GM19397 (cell line): Measurements from ENCODE around the gene SPDEF.

ENCODE experiments used
- ATAC-seq: cut with Tn5 transposase; IDR thresholded peaks from one replicate; pipeline ENCODE4 v1.9.1; 2021; ENCODE audit warnings: mild to moderate bottlenecking, moderate library complexity; ENCODE audit not compliant: unreplicated experiment

SPDEF gene

GRCh38 chr6:34547701-34548644, 8.2 kb downstream of the SPDEF start:
- no peak for ATAC-seq

DNA sequence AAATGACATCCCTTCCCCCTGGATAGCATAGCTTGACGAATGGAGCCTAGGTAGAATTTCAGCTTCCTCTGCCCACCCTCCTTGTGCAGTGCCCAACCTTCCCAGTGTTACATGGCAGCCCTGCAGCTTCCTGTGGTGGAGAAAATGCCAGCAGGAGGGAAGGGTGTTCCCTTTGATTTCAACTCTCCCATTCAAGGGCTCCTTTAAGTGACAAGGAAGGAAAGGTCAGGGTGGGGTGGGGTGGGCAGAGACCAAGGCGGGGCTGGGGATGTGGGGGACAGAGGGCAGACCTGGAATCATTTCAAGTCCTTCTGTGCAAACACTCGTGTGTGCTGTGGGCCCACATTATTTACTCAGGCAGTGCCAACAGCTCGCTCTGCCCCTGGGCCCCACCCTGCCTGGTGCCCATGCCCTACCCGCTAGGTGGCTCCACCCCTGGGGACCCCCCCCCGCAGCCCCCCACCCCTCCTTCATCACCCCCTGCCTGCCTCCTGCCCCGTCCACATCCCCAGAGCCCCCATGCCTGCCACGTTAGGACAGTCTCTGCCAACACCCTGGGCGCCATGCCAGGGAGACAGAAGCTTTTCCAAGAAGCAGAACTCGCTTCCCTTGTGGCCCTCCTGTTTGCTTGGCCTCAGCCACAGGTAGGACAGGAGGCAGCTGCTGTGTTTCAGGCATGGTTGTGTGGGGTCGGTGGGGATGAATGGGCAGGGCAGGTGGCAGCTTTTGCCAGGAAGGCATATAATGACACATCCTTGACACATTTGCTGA, 9.4 kb downstream of the SPDEF start:
- no peak for ATAC-seq

DNA sequence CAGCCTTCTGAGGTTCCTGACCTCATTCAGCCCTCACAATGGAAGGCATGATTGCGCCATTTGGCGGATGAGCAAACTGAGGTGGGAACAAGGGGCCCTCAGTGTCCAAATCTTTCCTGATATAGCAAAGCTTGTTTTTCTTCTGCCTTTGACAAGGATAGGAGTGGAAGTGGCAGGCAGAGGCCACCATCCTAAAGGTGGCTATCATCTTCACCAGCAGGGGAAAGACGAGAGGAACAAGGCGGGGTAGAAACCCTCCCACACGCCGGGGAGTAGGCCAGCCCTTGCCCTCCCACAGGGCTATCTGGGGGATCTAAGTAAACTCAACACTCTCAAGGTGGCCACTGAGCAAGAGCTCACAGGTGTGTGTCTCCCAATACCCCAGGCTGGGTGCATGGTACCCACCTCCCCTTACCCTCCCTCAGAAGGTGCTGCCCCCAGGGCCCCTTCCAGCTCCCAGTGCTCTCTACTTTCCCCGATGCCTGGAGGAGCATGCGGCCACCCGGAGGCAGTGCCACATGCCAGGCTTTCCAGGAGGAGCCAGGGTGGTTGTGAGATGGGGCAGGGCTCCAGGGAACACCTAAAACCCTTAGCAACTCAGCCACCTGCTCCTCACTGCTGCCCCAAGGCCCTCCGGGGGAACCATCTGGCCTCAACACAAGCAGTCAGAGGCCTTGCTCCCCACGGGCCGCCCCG, 11.2 kb downstream of the SPDEF start:
- no peak for ATAC-seq

- ATAC-seq: no peak
Observed at GRCh38 chr6:34544052-34544604, 12.0 kb downstream of the SPDEF start.

DNA sequence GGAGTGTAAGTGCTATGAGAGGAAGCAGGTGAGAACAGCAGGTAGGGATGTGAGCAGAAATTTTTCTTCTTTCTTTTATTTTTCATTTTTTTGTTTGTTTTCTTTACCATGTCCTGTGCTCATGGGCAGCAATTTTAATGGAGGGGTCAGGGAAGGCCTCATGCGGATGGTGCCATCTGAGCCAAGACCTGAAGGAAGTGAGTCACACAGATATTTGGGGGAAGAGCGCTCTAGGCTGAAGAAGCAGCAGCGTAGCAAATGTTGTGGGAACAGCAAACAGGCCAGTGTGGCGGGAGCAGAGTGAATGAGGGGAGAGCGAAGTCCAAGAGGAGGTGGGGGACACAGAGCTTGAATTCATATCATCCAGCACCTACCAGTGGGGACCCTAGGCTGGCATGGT, 12.7 kb downstream of the SPDEF start:
- ATAC-seq: no peak

DNA sequence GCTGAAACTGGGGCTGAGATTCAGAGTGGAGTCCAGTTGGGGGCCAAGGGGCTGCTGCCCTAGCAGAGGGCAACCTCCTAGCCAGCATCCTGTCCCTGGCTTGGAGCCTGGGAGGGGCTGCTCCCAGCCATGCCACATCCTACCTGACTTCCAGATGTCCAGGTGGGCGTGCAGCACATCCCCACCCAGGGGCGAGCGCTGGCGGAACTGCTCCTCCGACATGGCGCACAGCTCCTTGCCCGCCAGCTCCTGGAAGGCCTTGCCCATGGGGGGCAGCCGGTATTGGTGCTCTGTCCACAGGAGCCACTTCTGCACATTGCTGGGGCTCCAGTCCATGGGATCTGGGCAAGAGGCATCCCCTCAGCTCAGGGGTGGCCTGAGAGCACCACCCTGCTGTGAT, 15.3 kb downstream of the SPDEF start:
- ATAC-seq: no peak

DNA sequence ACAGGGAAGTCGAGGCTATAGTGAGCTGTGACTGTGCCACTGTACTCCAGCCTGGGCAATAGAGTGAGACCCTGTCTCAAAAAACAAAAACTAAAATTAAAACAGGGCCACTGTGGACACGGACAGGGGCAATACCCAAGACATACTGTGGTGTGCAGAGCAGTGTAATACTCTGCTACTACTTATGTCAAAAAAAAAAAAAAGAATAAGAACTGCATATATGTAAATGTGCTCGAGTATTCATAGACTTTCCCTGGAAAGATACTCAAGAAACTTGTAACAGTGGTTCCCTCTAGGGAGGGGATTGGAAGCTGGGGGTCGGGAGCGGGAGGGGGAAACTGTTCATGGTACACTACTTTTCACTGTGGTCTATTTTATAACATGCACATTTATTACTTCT, 15.9 kb downstream of the SPDEF start:
- ATAC-seq: no peak

DNA sequence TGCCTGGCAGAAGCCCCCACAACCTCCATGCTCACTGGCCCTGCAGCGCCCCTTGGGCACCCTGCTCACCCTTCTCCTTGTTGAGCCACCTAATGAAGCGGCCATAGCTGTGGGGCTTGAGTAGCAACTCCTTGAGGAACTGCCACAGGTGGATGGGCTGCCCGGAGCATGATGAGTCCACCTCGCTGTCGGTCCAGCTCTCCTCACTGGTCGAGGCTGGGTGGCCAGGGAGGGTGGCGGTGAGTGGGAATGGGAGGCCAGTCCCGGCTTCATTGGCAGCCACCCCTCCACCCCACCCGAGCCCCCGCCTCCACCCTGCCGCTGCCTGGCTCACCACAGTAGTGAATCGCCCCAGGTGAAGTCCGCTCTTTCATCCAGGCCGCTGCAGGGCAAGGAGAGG, 16.9 kb downstream of the SPDEF start:
- ATAC-seq: no peak

GRCh38 chr6:34538581-34538980, 17.5 kb downstream of the SPDEF start:
- no peak for ATAC-seq

DNA sequence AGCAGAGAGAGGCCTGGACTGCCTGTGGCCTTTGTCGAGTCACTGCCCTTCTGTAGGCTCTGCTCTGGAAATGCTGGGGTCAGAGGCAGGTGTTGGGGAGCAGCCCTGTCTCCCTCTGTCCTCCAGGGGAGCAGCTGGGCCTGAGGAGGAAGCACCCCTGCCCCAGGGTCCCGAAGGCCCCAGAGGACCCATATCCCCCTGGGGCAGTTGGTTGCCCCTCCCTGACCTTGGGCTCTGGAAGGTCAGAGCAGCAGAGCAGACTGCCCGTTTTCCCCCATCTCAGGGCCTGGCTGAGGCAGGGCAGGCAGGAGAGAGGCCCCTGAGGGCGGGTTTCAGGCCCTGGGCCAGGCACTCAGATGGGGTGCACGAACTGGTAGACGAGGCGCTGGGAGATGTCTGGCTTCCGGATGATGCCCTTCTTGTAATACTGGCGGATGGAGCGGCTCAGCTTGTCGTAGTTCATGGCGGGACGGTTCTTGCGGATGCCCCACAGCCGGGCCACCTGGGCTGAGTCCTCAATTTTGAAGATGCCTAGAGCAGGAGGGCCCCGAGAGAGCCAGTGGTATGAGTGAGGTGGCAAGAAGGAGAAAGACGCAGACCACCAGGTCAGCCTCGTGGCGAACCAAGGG, 18.1 kb downstream of the SPDEF start:
- no peak for ATAC-seq

- ATAC-seq: no peak
Observed at GRCh38 chr6:34536959-34537848, 18.9 kb downstream of the SPDEF start.

- no peak for ATAC-seq
Observed at GRCh38 chr6:34536251-34536958, 19.7 kb downstream of the SPDEF start.

- ATAC-seq: no peak
Observed at GRCh38 chr6:34535646-34536045, 20.5 kb downstream of the SPDEF start.

GRCh38 chr6:34535199-34535598, 20.9 kb downstream of the SPDEF start:
- no peak for ATAC-seq

GRCh38 chr6:34534656-34535055, 21.5 kb downstream of the SPDEF start:
- no peak for ATAC-seq

DNA sequence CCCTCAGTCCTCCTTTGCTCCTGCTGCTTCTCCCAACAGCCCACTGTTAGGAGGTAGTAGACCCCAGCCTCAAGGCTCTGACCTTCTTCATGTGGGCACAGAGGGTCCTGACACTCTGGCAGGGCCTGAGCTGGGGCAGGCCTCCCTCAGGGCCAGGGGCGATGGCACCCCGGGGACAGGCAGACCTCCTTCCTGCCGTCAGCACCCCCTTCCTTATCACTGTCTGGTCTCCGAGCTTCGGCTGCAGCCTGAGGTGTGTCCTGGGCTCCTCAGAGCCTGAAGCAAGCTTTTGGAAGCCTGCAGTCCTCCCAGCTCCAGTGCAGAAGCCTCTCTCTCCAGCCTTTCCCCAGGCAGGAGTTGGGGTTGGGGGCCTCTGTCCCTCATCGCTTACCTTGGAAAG, 22.0 kb downstream of the SPDEF start:
- ATAC-seq: no peak

DNA sequence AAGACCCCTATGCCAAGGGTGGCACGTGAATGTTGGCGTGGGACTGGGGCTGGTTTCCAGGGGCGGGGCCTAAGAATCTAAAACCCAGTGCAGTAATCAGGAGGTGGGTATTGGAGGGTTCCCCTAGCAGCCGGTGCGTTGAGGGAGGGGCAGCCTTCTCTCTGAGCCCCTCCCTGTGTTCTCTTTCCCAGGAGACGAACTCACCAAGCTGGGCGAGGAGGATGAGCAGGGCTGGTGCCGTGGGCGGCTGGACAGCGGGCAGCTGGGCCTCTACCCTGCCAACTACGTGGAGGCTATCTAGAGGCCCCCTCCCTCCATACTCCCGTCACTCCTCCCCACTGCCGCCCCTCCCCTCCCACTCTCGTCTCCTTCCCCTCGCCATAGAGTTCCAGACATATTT, 23.9 kb downstream of the SPDEF start:
- ATAC-seq: no peak

- ATAC-seq: no peak
Observed at GRCh38 chr6:34531580-34532201, 24.4 kb downstream of the SPDEF start.
